HEK293 (cell line): ENCODE data around the gene LRRC27.
A peak's percentile ranks its signal among the peaks of the same experiment; 100 is the strongest.
"Not testable (repeated sequence)": the region's sequence is repeated elsewhere in the genome, so short reads cannot be mapped to it uniquely, and the experiment has no call there.

Experiments
- CTCF ChIA-PET: fragments of 350-600 bp; formaldehyde crosslinking; extraction: SDS; loops from one replicate; lab custom pipeline; 2021; ENCODE audit warnings: antibody characterized with exemption; lab: Yijun Ruan, JAX
- POLR2A ChIA-PET: fragments of 300-600 bp; formaldehyde crosslinking; extraction: SDS; loops from one replicate; lab custom pipeline; 2020; ENCODE audit warnings: antibody characterized with exemption, inconsistent platforms; lab: Yijun Ruan, JAX
- H3K27ac ChIP-seq: fragments of 200-500 bp; sonication (Bioruptor generic); 2 replicates; pipeline ENCODE4 v1.5.1; 2014; ENCODE audit warnings: low read depth, low read length, control low read depth, inconsistent platforms; ENCODE audit errors: extremely low read depth
- H3K36me3 ChIP-seq, 2 experiments: fragments of 200-500 bp in 1 of 2; sonication (Bioruptor generic) in 1 of 2; 1 replicate in 1 of 2; 2 replicates in 1 of 2; pipeline ENCODE4 v1.5.1; 2014 to 2017; ENCODE audit warnings: inconsistent platforms in 2 of 2, low read length in 2 of 2; ENCODE audit not compliant: control insufficient read depth in 2 of 2, insufficient read depth in 1 of 2
- H3K4me1 ChIP-seq: fragments of 200-500 bp; sonication (Bioruptor generic); 2 replicates; pipeline ENCODE4 v1.5.1; 2014; ENCODE audit warnings: mild to moderate bottlenecking, low read length, inconsistent platforms; ENCODE audit not compliant: control insufficient read depth, insufficient read depth
- H3K4me3 ChIP-seq: 2 replicates; pipeline ENCODE4 v1.5.1; 2011; ENCODE audit warnings: low read depth, mild to moderate bottlenecking, control low read depth, low read length, moderate library complexity
- H3K9me3 ChIP-seq: fragments of 200-500 bp; sonication (Bioruptor generic); 2 replicates; pipeline ENCODE4 v1.5.1; 2014; ENCODE audit warnings: low read depth, low read length, inconsistent platforms; ENCODE audit not compliant: control insufficient read depth, insufficient read depth
- EGR2 ChIP-seq: fragments of 450-650 bp; formaldehyde crosslinking; IDR thresholded peaks from 2 replicates; pipeline ENCODE4 v1.5.1; 2016; ENCODE audit warnings: low read depth, missing biosample characterization, missing genetic modification characterization
- SCRT2 ChIP-seq: fragments of 450-650 bp; formaldehyde crosslinking; IDR thresholded peaks from 2 replicates; pipeline ENCODE4 v1.5.1; 2016; ENCODE audit warnings: missing biosample characterization, missing genetic modification characterization
- TRIM28 ChIP-seq: IDR thresholded peaks from 2 replicates; pipeline ENCODE4 v1.6.1; 2011; ENCODE audit warnings: low read length, control low read depth, borderline replicate concordance
- ZBTB21 ChIP-seq: fragments of 450-650 bp; formaldehyde crosslinking; IDR thresholded peaks from 2 replicates; pipeline ENCODE4 v1.5.1; 2017; ENCODE audit warnings: missing biosample characterization, missing genetic modification characterization
- ZIC2 ChIP-seq: fragments of 450-650 bp; formaldehyde crosslinking; IDR thresholded peaks from 2 replicates; pipeline ENCODE4 v1.5.1; 2016; ENCODE audit warnings: missing biosample characterization, missing genetic modification characterization
- ZNF529 ChIP-seq: fragments of 450-650 bp; formaldehyde crosslinking; IDR thresholded peaks from 2 replicates; pipeline ENCODE4 v1.5.1; 2017; ENCODE audit warnings: missing genetic modification characterization, missing biosample characterization; ENCODE audit not compliant: insufficient replicate concordance
- ZNF555 ChIP-seq: fragments of 450-650 bp; formaldehyde crosslinking; conservative IDR thresholded peaks from 2 replicates; pipeline ENCODE4 v1.5.1; 2017; ENCODE audit warnings: missing biosample characterization, mild to moderate bottlenecking, missing genetic modification characterization, inconsistent platforms
- ZNF677 ChIP-seq: fragments of 450-650 bp; IDR thresholded peaks from 2 replicates; pipeline ENCODE4 v1.5.0; 2018; ENCODE audit warnings: missing biosample characterization, mild to moderate bottlenecking, missing genetic modification characterization, moderate library complexity
- ZNF791 ChIP-seq: fragments of 450-650 bp; formaldehyde crosslinking; IDR thresholded peaks from 2 replicates; pipeline ENCODE4 v1.5.1; 2016; ENCODE audit warnings: missing biosample characterization, missing genetic modification characterization
- TF ChIP-seq, protein P1 (sequence below): fragments of 450-650 bp; formaldehyde crosslinking; IDR thresholded peaks from 2 replicates; pipeline ENCODE4 v1.5.1; 2016; ENCODE audit warnings: missing biosample characterization, missing genetic modification characterization
- TF ChIP-seq, protein P2 (sequence below): fragments of 450-650 bp; formaldehyde crosslinking; IDR thresholded peaks from 2 replicates; pipeline ENCODE4 v1.5.1; 2016; ENCODE audit warnings: missing biosample characterization, missing genetic modification characterization, borderline replicate concordance

LRRC27 gene

DNA sequence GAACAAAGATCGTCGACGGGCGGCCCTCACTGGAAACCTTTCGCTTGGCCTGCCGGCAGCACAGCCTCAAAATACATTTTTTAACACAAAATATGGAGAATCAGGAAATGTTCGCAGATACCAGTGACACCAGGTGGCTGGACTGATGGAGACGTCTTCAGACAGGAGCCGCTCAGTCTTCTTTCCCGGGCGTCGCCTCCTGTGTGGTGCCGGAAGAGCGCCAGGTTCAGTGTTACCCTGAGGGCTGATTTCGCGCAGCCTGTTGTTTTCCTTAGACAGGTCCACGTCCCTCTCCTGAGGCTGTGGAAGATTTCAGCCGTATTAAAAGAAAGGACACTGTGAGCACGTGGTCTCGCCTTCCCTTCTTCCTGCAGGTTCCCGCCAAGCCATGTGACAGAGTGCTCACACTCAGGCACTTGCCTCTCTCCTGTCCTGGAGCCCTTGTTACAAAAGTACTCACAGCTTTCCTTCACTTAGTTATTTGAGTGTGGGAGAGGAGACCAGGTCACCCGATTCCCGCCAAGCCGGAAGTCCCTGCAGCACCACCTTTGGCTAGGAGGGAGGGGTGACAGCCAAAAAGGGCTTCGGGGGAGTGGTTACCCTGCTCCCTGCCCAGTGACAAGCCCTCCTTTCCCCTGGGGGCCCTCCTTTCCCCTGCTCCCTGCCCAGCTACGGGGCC is 43.3 kb downstream of the LRRC27 start (continued):
- TF ChIP-seq, protein P1, sequence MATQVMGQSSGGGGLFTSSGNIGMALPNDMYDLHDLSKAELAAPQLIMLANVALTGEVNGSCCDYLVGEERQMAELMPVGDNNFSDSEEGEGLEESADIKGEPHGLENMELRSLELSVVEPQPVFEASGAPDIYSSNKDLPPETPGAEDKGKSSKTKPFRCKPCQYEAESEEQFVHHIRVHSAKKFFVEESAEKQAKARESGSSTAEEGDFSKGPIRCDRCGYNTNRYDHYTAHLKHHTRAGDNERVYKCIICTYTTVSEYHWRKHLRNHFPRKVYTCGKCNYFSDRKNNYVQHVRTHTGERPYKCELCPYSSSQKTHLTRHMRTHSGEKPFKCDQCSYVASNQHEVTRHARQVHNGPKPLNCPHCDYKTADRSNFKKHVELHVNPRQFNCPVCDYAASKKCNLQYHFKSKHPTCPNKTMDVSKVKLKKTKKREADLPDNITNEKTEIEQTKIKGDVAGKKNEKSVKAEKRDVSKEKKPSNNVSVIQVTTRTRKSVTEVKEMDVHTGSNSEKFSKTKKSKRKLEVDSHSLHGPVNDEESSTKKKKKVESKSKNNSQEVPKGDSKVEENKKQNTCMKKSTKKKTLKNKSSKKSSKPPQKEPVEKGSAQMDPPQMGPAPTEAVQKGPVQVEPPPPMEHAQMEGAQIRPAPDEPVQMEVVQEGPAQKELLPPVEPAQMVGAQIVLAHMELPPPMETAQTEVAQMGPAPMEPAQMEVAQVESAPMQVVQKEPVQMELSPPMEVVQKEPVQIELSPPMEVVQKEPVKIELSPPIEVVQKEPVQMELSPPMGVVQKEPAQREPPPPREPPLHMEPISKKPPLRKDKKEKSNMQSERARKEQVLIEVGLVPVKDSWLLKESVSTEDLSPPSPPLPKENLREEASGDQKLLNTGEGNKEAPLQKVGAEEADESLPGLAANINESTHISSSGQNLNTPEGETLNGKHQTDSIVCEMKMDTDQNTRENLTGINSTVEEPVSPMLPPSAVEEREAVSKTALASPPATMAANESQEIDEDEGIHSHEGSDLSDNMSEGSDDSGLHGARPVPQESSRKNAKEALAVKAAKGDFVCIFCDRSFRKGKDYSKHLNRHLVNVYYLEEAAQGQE (tag by site-specific recombination) = no peak
- TF ChIP-seq ZNF677 (tag by site-specific recombination) = no peak

DNA sequence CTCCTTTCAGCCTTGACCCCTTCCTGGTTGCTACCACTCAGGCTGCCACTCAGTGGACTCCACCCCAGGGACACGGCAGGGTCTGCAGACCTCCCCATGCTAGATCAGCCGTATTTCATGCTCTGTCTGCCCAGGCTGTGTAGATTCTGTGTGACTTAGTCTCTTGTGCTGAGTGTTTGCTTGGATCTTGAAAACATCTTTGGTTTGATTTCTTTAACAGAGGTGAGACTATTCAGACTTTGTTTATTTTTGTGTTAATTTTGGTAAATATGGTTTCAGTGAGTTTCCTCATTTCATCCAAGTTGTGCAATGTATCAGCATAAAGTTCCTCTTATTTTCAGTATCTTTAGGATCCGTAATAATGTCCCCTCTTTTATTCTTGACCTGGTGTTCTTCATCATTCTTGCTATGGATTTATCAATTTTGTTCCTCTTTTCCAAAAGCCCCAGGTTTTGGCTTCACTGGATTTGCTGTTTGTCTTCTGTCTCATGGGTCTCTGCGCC is 43.9 kb downstream of the LRRC27 start:
- no peaks in the 10 kb centered on the region for H3K4me1 ChIP-seq
- no peak overlapping the region for H3K27ac ChIP-seq
- no peaks in the 10 kb centered on the region for H3K36me3 ChIP-seq
- ChIA-PET POLR2A (no interaction called here), CTCF (interaction anchor here (0.8 to 2.2 kb wide), 2 partner anchors 12 to 15 kb away, joined by 3 to 6 read pairs; no protein-coding TSS in a partner anchor)
- H3K4me3 ChIP-seq = no peak overlapping the region
- H3K9me3 ChIP-seq = no peaks in the 10 kb centered on the region
- TF ChIP-seq ZNF529 (tag by site-specific recombination) (no peak), ZIC2 (tag by site-specific recombination) (0 out of 2 replicates have a peak, but pooled peaks have one; percentile 20)

DNA sequence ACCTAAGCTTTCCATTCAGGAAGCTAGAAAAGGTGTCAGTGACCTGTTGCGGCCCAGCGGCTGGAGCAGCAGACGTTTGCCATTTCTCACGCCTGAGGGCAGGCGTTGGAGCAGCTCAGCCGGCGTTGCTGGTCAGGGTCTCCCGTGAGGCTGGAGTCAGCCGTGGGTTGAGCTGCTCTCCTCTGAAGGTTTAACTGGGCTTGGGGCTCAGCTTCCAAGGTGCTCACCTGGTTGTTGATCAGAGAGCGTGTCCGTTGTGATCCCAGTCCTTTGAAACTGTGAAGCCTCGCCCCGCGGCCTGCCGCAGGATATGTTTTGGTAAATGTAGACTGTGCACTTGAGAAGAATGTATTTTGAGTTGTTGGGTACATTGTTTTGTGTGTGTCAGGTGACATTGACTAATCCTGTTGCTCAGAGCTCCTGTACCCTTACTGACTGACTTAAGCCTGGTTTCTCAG is 44.4 kb downstream of the LRRC27 start:
- ChIA-PET CTCF (interaction anchor here (0.8 to 2.2 kb wide), 2 partner anchors 11 to 16 kb away, joined by 3 to 6 read pairs; no protein-coding TSS in a partner anchor), POLR2A (no interaction called here)
- Histone ChIP-seq H3K4me3 (no peak overlapping the region), H3K27ac (no peak overlapping the region), H3K36me3 (no peaks in the 10 kb centered on the region), H3K9me3 (no peaks in the 10 kb centered on the region), H3K4me1 (no peaks in the 10 kb centered on the region)
- TF ChIP-seq, protein P2, sequence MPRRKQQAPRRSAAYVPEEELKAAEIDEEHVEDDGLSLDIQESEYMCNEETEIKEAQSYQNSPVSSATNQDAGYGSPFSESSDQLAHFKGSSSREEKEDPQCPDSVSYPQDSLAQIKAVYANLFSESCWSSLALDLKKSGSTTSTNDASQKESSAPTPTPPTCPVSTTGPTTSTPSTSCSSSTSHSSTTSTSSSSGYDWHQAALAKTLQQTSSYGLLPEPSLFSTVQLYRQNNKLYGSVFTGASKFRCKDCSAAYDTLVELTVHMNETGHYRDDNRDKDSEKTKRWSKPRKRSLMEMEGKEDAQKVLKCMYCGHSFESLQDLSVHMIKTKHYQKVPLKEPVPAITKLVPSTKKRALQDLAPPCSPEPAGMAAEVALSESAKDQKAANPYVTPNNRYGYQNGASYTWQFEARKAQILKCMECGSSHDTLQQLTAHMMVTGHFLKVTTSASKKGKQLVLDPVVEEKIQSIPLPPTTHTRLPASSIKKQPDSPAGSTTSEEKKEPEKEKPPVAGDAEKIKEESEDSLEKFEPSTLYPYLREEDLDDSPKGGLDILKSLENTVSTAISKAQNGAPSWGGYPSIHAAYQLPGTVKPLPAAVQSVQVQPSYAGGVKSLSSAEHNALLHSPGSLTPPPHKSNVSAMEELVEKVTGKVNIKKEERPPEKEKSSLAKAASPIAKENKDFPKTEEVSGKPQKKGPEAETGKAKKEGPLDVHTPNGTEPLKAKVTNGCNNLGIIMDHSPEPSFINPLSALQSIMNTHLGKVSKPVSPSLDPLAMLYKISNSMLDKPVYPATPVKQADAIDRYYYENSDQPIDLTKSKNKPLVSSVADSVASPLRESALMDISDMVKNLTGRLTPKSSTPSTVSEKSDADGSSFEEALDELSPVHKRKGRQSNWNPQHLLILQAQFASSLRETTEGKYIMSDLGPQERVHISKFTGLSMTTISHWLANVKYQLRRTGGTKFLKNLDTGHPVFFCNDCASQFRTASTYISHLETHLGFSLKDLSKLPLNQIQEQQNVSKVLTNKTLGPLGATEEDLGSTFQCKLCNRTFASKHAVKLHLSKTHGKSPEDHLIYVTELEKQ (tag by site-specific recombination) = no peak
- TF ChIP-seq SCRT2 (tag by site-specific recombination) = peak; percentile 15; the same call in 1 of the 2 replicates

DNA sequence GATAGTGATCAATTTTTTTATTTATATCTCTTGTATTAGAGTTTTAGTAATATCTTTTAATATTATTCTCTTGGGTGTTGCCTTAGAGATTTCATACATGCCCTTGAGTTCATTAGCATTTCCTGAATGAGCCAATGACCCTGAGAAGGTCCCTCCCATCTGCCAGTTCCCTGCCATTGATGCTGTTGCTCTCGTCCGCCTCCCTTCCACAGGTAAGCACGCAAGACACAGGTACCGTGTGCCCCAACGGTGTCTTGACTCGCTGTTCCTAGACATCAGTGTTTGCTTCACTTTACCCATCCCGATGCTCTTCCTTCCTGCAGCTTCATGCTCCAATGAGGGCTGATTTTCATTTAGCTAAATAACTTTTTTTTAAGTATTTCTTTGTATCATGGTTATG is 45.3 kb downstream of the LRRC27 start:
- H3K4me3 ChIP-seq = no peak overlapping the region
- TF ChIP-seq ZBTB21 (tag by site-specific recombination) = no peak
- TF ChIP-seq TRIM28 = no peak
- TF ChIP-seq EGR2 (tag by site-specific recombination) = no peak
- no peak for TF ChIP-seq ZNF791 (tag by site-specific recombination)
- no peak for TF ChIP-seq ZNF555 (tag by site-specific recombination)
- no peak for TF ChIP-seq SCRT2 (tag by site-specific recombination)
- POLR2A ChIA-PET = no interaction called here
- CTCF ChIA-PET = interaction anchor here (0.6 to 2.2 kb wide), 2 partner anchors 17 to 354 kb away, joined by 4 to 6 read pairs; no protein-coding TSS in a partner anchor
- H3K27ac ChIP-seq = no peak overlapping the region
- no peaks in the 10 kb centered on the region for H3K4me1 ChIP-seq
- no peaks in the 10 kb centered on the region for H3K36me3 ChIP-seq
- no peaks in the 10 kb centered on the region for H3K9me3 ChIP-seq

DNA sequence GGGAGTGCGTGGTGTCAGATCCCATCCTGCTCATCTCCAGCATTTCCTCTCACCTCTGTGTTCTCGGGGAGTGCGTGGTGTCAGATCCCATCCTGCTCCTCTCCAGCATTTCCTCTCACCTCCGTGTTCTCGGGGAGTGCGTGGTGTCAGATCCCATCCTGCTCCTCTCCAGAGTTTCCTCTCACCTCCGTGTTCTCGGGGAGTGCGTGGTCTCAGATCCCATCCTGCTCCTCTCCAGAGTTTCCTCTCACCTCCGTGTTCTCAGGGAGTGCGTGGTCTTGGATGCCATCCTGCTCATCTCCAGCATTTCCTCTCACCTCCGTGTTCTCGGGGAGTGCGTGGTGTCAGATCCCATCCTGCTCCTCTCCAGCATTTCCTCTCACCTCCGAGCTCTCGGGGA is 47.0 kb downstream of the LRRC27 start:
- H3K4me1 ChIP-seq, H3K4me3 ChIP-seq, CTCF ChIA-PET, H3K27ac ChIP-seq, H3K36me3 ChIP-seq, H3K9me3 ChIP-seq, POLR2A ChIA-PET: not testable (repeated sequence)

DNA sequence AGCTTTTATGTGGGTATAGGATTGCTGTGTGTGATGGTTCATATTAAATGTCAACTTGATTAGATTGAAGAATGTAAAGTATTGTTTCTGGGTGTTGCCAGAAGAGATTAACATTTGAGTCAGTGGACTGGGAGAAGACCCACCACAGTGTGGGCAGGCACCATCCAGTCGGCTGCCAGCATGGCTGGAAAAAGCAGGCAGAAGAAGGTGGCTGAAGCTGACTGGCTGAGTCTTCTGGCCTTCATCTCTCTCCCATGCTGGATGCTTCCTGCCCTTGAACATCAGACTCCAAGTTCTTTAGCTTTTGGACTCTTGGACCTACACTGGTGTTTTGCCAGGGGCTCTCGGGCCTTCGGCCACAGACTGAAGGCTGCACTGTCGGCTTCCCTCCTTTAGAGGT is 49.0 kb downstream of the LRRC27 start:
- CTCF ChIA-PET = interaction anchor here (1.1 to 1.3 kb wide), 2 partner anchors 21 to 28 kb away, joined by 3 to 7 read pairs; no protein-coding TSS in a partner anchor

More for the DNA sequence above, 49.0 kb downstream of the LRRC27 start:
- H3K4me1 ChIP-seq, H3K27ac ChIP-seq, H3K4me3 ChIP-seq, H3K36me3 ChIP-seq, H3K9me3 ChIP-seq, POLR2A ChIA-PET: not testable (repeated sequence)
